ENCODE measurements around the gene ADAMTS16.

DNA sequence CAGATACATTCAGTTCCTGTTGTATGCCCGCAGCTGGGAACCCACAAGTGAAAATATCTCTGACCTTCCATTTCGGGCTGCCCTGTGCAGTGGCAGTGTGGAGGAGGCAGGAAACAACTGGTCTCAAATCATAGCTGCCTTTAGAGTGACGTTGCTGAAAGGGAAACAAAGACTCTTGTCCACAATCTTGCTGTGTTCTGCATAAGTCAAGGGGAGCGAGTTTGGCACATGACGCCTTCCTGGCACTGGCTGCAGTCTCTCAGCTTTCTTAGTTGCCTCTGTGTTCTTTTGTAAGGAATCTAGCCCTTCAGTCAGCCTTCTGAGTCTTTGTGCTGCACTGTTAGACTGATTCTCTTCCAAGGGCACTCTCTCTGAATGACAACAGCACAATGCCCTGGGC, 24.0 kb downstream of the ADAMTS16 start:
- TF ChIP-seq, protein P1, sequence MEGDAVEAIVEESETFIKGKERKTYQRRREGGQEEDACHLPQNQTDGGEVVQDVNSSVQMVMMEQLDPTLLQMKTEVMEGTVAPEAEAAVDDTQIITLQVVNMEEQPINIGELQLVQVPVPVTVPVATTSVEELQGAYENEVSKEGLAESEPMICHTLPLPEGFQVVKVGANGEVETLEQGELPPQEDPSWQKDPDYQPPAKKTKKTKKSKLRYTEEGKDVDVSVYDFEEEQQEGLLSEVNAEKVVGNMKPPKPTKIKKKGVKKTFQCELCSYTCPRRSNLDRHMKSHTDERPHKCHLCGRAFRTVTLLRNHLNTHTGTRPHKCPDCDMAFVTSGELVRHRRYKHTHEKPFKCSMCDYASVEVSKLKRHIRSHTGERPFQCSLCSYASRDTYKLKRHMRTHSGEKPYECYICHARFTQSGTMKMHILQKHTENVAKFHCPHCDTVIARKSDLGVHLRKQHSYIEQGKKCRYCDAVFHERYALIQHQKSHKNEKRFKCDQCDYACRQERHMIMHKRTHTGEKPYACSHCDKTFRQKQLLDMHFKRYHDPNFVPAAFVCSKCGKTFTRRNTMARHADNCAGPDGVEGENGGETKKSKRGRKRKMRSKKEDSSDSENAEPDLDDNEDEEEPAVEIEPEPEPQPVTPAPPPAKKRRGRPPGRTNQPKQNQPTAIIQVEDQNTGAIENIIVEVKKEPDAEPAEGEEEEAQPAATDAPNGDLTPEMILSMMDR (IDR thresholded peaks at IDR 0.05), result no peak
- peak in 1 of 2 donors; percentile 85 for TF ChIP-seq EP300 (IDR thresholded peaks at IDR 0.05)
- TF ChIP-seq POLR2A (IDR thresholded peaks at IDR 0.05), result no peak
